HG03066 (cell line): ENCODE data around the gene HAUS7.
"Not testable (repeated sequence)": the region's sequence is repeated elsewhere in the genome, so short reads cannot be mapped to it uniquely, and the experiment has no call there.

ENCODE experiments used
- ATAC-seq: cut with Tn5 transposase; IDR thresholded peaks from one replicate; pipeline ENCODE4 v1.9.1; 2021; ENCODE audit warnings: low read depth; ENCODE audit not compliant: unreplicated experiment

HAUS7 gene

DNA sequence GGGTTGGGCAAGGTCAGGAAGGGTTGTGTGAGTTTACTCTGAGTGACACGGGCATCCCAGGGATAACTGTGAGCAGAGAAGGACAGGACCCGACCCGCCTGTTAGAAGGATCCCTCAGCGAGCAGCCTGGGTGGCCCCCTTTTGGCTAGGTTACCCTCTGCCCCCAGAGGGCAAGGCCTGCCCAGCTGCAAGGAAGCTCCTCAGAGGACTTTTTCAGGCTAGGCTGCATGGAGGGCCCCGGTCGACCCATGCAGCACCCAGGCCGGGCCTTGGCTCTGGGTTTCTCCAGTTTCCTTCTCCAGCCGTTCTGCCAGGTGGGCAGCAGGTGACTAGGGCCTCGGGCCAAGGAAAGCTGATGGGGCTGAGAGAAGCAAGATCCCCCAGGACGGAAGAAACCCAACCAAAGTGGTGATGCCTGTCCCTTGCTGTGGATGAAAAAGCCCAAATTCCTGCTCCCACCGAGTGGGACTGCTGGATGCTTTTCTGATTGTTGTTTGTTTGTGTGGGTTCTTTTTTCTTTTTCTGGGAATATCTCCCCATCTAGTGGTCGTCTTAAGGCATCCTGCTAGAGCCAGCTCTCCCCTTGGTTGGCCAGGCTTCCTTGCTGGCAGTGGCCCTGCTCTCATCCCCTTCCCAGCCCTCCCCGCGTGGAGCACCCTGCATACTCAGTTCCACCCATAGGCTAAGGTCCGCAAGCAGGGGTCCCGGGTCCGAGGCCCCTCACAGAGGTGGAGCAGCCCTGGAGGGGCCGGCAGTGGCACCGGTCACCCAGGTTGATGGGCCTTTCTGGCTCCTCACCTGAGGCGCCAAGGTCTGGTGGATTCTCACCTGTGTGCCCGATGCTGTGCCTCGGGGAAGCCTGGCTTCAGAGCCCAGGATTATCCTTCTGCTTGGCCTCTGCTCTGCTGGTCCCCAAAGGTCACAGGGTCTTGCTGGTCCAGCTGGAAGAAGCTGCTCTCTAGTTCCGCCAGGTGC is 57.3 kb downstream of the HAUS7 start:
- ATAC-seq, result no peak

DNA sequence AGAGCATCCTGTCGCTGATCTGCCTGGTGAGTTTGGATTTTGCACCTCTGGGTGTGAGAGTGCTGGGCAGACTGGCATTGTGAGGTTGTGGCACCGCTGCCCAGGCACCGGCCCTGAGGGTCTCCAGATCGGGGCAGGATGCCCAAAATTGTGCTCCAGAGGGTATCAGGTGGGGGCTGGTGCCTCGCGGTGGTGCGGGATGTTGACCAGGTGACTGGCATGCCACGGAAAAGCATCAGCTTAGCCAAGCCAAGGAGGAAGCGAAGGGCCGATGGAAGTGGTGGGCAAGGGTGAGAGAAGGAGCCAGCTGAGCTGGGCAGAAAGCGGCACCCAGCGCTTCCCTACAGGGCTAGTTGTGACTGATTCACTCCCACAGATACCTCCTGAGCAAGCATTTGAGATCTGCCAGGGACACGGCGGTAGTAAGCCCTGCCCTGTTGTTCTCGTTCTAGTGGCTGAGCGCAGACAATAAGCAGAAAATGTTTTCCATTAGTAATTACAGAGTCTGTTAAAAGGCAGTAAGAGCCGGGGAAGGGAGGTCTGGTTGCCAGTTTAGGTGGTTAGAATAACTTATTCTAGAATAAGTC is 58.3 kb downstream of the HAUS7 start:
- no peak for ATAC-seq

DNA sequence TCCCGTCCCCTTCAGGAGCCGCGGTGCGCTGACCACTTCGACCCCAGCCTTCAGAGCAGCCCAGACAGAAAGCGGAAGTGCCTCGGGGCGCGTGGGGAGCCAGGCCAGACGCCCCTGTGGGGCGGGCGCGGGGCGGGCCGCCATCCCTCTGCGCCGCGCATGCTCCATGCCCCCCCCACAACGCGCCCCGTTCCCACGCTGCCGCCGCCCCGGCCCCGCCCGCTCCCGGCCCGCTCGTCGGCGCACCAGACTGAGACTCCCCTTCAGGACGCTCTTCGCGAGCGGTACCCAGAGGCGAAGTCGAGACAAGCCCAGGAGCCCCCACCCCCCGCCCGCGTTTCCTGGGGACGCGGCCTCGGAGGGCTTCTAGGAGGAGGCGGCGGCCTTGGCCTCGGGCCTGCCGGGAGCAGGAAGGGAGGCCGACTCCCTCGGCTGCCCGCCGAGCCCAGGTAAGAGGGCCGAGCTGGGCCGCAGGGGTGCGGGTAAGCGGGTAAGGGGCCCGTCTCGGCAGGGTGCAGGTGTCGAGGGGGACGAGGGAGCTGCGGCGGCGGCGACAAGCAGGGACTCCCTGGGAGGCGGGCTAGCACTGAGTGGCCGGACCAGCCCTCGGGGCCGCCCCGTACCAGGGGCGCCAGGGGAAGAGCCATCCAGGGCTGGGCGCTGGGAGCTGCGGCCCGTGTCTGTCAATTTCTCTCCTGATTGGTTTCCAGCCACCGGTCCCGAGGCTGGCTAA is 59.0 kb downstream of the HAUS7 start, which contains the start of gene ZFP92:
Gene ZFP92 (plus strand): TSS at position 218 of the 733 bp plus-strand sequence. CDS start 6,851 bp downstream, outside the sequence.
- peak; percentile 77 for ATAC-seq

DNA sequence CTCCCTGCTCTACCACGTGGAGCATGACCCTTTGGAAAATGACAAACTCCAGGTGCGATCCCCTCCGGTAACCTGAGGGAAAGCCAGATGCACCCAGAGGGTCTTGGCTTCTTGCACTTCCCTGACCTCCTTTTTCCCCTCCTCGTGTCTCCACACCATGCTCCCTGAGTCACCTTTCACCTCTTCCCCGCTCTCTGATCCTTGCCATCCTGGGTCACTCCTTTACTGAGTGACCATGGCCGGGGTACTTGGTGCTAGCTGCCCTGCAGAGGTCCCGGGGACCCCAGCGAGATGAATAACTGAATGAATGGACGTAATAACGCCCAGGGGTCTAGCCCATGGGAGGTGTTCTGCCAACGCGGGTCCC is 59.5 kb downstream of the HAUS7 start:
- no peak for ATAC-seq

DNA sequence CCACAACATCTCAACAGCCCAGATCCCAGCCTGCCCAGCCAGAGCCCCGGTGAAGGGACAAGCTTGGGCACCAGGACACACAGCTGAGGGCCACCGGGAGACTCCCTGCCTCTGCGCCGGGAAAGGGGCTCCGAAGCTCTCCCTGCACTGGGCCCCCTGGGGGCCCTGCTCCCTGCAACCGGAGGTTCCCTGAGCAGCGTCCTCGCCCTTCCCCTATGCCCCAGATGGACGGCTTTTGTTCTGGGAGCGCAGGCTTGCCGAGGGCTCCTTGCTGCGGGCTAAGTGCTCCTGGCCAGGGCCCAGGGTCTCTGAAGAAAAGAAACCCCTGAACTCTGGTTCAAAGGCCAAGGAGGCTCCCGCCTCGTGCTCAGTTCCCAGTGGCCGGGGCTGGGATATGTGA is 60.0 kb downstream of the HAUS7 start:
- ATAC-seq, result no peak

DNA sequence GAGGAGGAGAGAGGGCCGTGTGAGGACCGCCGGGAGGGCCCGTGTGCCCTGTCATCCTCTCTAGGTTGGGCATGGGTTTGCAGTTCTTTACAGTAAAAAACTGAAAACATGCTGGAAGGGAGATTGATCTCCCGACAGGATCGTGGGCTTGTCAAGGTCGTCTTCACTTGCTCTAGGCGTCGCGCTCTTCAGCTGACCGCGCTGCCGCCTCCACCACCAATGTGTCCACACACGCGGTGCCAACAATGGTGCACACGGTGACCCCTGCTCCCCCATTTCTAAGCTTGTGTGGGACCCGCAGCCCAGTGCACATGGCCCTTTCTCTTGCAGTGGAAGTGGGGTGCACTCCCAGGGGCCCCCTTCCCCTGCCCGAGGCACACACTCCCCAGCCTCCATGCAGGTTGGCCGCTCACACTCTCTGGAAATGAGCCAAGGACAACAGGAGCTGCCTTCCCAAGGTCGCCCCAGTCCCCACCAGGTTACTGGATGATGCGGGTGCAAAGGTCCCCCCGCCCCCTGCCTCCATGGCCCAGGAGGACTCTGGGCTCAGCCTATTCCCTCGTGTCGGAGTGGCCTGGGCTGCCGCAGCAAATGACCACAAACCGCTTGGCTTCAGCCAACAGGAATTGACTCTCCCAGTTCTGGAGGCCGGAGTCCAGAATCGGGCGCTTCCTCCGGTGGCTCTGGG is 60.8 kb downstream of the HAUS7 start:
- ATAC-seq, result no peak

DNA sequence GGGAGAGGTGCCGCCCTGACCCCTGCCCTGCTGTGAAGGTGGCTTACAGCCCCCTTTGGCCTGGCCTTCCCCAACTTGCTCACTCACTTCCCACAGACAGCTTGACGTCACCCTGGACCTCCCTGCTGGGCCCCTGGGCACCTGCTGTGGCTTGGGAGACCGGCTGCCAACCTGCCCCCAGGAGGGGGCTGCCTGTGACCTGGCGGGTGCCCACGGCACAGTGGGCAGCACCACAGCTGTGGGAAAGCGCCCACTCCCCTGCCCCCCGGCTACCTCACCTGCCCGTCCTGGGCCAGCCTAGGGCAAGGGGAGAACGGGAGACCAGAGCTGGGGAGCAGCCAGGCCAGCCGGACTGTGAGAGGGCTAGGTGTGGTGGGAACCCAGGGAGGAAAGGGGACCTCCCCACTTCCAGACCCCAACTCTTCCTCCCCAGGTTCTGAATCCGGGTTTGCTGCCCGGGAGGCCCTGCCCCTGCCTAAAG is 61.5 kb downstream of the HAUS7 start:
- no peak for ATAC-seq

DNA sequence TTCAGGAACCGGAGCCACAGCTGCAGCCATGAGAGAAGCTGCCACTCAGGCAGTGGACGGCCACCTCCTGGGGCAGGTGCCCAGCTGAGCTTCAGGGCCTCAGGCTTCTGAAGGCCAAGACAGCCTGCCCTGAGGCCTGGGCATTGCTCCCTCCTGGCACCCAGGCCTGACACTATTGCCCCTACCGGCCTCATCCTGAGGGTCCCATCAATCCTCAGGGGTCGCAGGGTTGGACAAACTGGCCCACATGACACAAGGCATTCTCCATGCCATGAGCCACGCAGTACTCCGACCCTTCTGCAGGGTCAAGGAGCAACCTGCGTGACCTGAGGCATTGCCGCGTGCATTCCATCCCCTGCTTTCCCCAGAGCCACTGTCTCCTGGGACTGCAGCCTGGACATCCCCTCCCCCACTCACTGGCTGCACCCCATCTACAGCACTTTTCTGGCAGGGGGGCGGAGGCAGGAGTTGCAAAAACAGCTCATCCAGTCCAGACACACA is 62.1 kb downstream of the HAUS7 start:
- ATAC-seq, result no peak

DNA sequence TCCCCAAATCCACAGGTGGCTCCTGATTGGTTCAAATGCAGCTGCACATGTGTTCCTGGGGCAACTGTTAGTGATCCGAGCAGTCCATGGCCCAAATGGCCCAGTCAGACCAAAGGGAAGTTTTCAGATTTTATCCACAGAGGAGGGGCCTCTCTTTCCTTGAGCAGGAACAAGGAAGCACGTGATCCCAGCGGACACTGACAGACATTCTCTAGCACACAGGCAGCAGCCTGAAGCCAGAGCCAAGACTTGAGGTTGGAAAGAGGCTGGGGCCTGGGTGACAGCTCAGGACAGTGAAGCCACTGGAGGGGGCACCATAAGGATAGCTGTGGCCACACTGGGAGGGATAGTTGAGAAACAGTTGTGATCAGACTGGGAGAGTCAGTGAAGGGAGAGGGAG is 62.6 kb downstream of the HAUS7 start:
- no peak for ATAC-seq

DNA sequence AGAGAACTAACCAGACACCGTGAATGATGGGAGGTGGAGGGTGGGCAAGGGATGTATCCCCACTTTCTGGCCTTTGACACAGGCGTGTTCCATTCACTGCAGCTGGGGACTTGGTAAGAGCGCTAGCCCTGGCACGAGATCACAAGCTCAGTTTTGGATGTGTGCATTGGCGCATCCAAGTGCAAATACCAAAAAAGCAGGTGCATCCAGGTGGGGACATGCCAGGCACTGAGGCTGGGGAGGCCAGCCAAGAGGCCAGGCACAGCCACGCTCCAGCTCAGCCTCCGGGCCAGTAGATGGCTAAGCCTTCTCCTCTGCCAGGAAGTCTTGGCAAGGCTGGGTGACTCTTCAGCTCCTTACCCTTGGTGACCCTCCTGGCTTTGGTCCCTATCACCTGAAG is 63.5 kb downstream of the HAUS7 start:
- no peak for ATAC-seq

DNA sequence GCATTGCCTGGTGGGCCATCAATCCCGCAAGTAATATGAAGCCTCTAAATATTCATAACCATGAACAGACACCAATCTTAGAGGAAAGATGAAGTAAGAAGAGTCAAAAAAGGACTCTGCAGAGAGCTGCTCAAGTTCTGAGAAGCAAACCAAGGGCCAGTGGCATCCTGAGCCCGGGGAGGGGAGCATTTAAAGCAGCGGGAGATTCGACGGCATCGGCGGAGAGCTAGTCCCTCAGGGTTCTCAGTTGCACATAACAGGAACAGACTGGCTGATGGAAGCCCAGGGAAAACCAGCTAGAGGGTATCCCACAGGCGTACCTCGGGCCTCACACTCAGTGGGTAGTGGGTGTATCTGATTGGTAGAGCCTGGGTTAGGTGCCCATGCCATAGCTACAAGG is 64.4 kb downstream of the HAUS7 start:
- ATAC-seq, result no peak

DNA sequence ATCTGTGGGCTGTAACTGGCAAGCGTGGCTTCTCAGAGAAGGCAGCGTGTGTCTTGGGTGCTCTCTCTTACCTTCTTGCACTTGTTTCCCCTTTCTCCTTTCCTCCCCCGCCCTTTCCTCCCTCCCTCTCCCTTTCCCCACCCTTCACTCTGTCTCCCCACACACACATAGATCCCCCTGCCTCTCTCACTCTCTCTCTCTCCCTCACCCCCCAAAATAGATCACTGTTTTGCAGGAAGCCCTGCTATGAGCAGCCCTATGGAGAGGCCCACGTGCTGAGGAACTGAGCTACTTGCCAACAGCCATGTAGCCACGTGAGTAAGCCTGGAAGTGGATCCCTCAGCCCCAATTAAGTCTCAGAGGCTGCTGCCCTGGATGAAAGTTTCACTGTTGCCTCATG is 65.0 kb downstream of the HAUS7 start:
- ATAC-seq, result no peak

DNA sequence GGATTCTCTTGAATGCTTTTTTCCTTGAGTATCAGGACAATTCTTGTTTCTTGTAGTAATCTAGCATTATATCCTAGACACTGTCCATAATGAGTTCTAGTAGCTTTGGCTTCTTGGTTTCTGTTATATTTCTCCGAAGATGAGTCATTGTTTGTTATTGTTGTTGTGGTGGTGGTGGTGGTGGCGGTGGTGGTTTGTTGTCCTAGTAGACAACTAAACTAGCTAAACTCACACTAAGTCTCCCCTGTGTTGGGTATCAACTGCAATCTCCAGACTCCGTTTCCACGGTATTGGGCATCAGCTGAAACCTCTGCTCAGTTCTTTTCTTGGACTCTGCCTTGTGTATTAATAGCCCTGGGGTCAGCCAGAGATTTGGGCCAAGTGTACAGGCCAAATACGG is 66.0 kb downstream of the HAUS7 start:
- ATAC-seq, result not testable (repeated sequence)

DNA sequence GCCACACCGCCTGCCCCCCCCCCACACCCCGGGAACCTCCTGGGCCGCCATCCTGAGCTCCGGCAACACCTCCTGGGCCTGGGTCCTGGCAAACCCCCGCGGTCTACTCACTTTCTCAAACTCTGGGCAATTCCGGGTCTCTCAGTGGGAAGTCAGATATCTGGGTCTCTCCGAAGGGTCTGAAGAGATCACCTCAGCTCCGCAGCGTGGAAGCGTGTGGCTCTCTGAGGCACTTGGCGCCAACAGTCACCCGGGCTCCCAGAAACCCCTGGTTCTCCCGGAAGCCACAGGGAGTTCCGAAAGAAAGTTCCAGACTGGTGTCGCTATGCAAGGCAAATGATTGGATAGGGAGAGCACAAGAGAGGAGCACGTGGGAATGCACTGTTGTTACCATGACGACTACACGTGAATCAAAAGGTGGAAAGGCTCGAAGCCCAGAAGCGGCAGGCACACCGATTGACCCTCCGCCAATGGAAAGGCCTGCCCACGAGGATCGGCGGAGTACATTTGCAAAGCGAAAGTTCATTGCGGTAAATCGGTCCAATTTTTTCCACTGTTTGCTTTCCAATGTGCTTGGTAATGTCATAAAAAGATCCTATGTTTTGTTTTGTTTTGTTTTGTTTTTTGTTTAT is 69.1 kb downstream of the HAUS7 start, which contains the start of gene PNMA6E:
Gene PNMA6E (minus strand): TSS at position 218 of the 632 bp plus-strand sequence. CDS start 2,501 bp downstream, outside the sequence.
- no peak for ATAC-seq

DNA sequence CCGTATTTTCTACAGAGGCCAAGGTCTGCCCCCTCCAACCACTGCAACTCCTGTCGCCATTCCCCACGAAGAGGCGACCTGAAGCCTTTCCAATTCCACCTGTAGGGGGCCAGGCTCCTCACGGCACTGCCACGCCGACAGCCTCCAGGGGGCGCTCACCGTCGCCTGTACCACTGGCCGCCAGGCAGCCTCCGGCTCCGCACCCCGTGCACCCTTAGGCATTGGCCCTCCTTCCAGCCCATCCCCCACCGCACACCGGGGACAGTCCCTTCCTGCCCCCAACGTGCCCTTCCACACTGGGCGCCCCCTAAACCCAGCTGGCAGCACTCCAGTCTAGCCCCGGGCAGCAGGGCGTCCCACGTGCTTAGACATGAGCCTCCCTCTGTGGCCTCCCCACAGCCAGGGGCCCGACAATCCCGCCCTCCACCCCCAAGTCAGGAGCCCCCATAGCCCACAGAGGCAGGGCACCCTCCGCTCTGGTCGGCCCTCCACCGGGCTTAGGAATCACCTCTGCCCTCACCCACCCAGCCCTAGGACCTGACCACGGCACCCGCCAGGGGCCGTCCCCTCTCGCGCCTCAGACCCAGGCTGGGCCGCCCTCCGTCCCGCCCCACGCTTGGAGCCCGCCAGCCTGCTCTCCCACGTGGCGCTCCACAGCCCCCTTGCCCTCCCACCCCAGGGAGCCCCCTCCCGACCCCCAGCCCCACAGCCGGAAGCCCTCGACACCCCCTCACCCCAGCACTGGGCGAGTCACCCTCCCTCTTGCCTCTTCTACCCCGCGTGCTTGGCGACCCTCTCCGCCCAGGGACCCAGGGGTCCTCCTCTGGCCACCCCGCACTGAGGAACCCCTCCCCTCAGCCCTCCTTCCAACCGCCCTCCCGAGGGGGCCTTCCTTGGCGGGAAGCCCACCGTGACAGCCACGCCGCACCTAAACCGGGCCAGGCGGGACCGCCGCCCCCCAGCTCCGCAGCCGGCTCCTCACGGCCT is 69.9 kb downstream of the HAUS7 start:
- no peak for ATAC-seq

DNA sequence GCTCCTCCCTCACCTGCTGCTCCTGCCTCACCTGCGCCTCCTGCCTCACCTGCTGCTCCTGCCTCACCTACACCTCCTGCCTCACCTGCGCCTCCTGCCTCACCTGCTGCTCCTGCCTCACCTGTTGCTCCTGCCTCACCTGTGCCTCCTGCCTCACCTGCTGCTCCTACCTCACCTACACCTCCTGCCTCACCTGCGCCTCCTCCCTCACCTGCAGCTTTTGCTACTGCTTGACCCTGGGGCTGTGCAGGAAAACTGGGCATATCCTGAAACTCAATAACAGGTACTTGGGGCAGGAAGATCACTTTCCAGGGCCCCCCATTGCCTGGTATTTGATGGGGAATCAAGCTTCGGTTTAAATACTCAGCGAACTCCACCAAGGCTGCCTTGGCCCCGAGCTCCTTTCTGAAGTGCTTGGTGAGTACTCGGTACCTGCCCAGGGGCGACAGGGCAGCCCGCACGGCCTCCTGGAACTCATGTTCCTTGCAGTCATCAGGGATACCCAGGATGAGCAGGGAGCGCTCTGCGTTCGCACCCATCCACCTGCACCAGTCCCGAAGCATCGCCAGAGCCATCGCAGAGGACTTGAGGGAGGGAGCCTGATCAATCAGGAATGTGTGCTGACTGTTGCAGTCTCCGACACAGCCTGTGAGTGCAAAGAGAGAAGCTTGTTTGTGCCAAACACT is 72.0 kb downstream of the HAUS7 start:
- no peak for ATAC-seq
